Stimulated activated CD8-positive, alpha-beta memory T cell treated with anti-CD3 and anti-CD28 coated beads, Interleukin-15, amount 100 ng/mL, for 4 hours (primary cell): ENCODE measurements around the gene F12.
"Not testable (repeated sequence)": the region's sequence is repeated elsewhere in the genome, so short reads cannot be mapped to it uniquely, and the experiment has no call there.

Experiments
- DNase-seq, 2 donors: peaks; one replicate each; pipeline ENCODE4 v3.0.0-alpha.2; 2020; ENCODE audit warnings: low read depth in 2 of 2

The F12 gene

GRCh38 chr5:177432143-177432838 lies 22.9 kb upstream of the F12 start:
- no peak for DNase-seq

GRCh38 chr5:177431317-177432142 lies 22.2 kb upstream of the F12 start:
- no peak for DNase-seq

- DNase-seq, result no peak
Measured at GRCh38 chr5:177430972-177431316, 21.6 kb upstream of the F12 start.

- no peak for DNase-seq
Measured at GRCh38 chr5:177430140-177430951, 21.0 kb upstream of the F12 start.

GRCh38 chr5:177429248-177430040 lies 20.1 kb upstream of the F12 start:
- DNase-seq, result peak; percentile 80 to 90

GRCh38 chr5:177428574-177429217 lies 19.3 kb upstream of the F12 start:
- no peak for DNase-seq

GRCh38 chr5:177427919-177428573 lies 18.7 kb upstream of the F12 start:
- no peak for DNase-seq

- no peak for DNase-seq
Measured at GRCh38 chr5:177427211-177427822, 18.0 kb upstream of the F12 start.

GRCh38 chr5:177426566-177427210 lies 17.3 kb upstream of the F12 start, which contains the start of gene GRK6:
Gene GRK6, plus strand, starts transcription at chr5:177426676. Its CDS starts 170 bp downstream, at chr5:177426846.
- peak in 1 of 2 donors; percentile 45 for DNase-seq

- peak; percentile 97 to 99 for DNase-seq
Measured at GRCh38 chr5:177425801-177426565, 16.6 kb upstream of the F12 start.

- DNase-seq, result no peak
Measured at GRCh38 chr5:177425196-177425800, 15.9 kb upstream of the F12 start.

GRCh38 chr5:177423671-177424070 lies 14.3 kb upstream of the F12 start:
- DNase-seq, result no peak

- no peak for DNase-seq
Measured at GRCh38 chr5:177421062-177421798, 11.9 kb upstream of the F12 start.

GRCh38 chr5:177420472-177420871 lies 11.1 kb upstream of the F12 start:
- not testable (repeated sequence) for DNase-seq

- no peak for DNase-seq
Measured at GRCh38 chr5:177419046-177419445, 9.7 kb upstream of the F12 start.

- DNase-seq, result not testable (repeated sequence)
Measured at GRCh38 chr5:177417081-177417480, 7.7 kb upstream of the F12 start.

GRCh38 chr5:177414481-177414880 lies 5.1 kb upstream of the F12 start:
- no peak for DNase-seq
